NCI-H526 treated with DMSO at 0.1 percent for 48 hours (cell line): ENCODE measurements around the gene CRYAA.
"Not testable (repeated sequence)": the region's sequence is repeated elsewhere in the genome, so short reads cannot be mapped to it uniquely, and the experiment has no call there.

Experiments
- DNase-seq: peaks from one replicate; lab custom pipeline; 2025; lab: John Stamatoyannopoulos, UW

Gene CRYAA

DNA sequence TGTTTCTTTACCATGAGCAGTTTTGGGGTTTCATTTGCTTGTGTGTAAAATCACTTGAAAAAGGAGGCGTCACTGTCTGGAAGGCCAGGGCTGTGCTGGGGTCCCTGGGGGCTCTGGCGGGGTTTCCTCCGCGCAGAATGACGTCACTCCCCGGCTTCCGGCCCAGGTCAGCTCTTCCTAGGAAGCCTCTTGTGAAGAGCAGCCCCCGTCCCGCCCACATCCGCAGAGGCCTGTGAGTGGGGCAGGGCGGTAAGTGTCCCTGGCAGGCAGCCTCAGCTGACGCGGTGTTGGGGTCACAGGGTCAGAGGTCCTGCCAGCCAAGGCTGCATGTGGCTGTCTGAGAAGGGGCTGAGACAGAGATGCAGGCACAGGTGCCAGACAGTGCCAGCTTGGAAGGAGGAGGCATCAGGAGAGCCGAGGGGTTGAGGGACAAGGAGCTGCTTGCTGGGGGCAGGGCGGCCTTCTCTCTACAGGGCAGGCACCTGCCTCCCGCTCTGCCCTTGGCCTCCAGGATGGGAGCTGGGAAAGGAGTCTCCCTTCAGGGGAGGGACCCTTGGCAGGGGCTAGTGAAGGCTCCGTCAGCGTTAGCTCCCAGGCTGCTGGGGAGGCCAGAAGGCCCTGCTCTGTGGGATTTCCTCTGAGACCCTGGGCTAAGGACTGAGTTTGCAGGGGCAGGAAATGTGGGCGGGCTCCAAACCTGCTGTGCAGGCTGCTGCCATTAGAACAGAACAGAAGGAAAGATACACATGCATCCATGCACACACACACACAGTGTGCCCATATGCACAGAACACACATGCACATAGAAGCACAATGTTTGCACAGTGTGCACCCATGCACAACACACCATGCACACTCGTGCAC, 8.5 kb downstream of the CRYAA start:
- not testable (repeated sequence) for DNase-seq

DNA sequence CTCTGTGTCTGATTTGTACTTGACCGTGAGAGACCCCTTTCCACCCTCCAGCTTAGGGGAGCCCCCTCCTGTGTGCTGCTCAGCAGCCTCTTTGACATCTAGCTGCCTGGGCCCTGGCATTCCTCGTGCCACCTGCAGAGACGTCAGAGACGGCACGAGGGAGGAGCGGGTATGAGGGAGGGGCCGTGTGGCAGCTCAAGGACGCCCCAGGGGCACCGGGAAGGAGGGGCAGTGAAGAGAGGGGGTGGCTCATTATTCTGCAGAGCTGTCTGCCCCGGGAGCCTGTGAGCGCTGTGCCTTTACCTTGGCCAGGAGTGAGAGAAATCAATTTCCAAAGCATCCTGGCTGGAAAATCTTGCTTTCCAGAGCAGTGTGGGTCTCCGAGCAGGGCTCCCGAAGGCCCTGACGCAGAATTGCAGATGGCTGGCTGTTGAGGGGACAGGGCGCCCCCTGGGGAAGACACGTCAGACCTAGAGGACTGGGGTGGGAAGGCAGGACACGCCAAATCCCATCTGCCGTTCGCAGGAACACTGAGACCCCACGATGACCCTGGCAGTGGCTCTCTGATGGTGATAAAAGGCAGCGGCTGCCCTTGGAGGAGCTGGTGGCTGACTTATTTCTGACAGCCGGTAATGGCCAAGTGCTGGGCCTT, 9.5 kb downstream of the CRYAA start:
- not testable (repeated sequence) for DNase-seq

DNA sequence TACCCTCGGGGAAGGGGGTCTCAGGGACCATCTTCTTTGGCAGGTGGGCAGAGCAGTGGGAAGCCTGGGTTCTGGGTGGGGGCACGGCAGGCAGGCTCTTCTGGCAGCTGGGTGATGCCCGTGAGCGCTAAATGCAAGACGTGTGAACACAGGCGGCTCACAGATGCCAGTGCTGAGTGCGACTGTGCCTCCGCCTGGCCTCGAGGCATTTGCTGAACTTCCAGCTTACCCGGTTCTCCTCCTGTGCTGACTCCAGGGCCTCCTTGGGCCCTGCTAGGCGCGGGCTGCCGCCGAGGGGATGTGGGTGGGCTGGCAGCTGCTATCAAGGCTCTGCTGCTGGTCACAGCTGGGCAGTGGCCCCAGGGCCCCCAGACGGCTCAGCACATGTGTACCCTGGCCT, 12.2 kb downstream of the CRYAA start:
- DNase-seq, result not testable (repeated sequence)

DNA sequence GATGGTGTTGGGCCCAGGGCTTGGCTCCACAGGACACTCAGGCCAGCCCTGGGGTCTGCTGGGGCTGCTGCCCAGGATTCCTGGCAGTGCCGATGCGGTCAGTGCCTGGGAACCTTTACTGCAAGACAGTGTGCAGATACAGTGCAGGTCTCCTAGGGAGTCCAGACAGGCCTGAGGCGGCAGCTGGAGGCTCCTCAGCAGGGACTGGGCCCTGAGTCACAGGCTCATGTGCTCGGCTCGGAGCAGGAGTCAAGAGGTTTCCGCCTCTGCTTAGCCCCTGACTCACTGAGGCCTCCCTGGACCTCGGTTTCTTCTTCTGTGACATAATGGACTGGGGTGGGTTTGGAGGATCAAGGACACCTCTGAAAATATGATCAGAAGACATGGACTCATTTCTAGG, 18.5 kb downstream of the CRYAA start:
- not testable (repeated sequence) for DNase-seq

DNA sequence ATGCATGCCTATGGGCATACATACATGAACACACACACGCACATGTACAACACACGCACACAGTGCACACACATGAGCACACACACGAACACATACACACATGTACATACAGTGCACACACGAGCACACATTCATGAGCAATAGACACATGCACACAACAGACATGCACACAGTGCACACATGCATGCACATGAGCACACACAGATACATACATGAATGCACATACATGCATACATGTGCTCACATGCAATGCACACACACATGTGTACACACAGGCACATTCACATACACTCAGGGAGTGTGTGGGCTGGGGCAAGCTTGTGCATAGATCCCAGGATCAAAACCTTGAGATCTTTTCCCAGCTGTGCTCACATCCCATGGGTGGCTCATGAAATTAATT, 18.9 kb downstream of the CRYAA start:
- DNase-seq, result no peak

DNA sequence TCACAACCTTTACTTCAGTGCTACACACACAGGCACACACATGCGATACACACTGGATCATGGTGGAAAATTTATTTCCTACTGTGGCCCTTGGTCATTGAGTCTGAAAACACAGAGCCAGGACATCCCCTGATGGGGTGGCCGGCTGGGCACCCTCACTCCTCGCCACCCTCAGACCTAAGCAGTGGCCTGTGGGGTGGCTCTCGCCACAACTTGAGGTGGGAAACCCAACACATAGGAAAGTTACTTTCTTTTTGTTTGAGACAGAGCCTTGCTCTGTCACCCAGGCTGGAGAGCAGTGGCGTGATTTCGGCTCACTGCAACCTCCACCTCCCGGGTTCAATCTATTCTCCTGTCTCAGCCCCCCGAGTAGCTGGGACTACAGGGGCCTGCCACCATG, 19.4 kb downstream of the CRYAA start:
- DNase-seq, result no peak

DNA sequence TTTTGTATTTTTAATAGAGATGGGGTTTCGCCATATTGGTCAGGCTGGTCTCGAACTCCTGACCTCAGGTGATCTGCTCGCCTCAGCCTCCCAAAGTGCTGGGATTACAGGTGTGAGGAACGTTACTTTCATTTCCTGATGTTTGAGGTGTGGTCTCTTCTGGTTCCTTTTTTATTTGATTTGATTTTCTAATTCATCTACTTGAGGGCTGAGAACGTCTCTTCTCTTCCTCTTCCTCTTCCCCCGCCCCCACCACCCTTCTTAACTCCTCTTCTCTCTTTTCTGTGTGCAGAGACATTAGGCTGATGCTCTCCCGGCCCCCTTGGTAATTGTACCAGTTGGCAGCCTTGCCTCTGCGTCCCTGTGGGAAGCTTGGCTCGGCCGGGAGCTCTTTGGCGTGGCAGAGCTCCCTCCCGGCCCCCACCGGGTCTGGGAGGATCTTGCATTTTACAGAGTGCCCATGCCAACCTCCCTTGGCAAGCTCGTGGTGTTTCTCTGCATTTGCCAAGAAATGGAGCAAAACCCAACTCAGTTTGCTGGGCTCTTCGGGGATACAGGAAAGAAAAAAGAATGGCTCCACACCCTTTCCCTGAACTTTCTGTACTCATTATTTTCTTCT, 19.9 kb downstream of the CRYAA start:
- no peak for DNase-seq

DNA sequence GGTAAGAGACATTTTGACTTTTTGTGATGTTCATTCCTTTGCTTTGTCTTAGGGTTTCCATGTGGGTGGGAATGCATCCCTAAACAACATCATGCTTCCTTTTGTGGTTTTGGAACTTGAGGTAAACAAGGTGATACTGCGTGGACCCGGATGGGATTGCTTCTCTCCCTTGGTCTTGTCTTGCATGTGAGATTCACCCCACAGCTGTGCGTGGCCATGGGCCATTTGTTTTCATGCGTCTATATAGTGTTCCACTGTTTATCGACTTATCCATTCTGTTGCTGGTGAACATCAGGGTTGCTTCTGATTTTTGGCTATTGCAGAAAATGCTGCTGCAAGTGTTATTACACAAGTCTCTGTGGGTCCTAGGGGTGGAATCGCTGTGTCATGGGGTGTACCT, 21.1 kb downstream of the CRYAA start:
- no peak for DNase-seq

DNA sequence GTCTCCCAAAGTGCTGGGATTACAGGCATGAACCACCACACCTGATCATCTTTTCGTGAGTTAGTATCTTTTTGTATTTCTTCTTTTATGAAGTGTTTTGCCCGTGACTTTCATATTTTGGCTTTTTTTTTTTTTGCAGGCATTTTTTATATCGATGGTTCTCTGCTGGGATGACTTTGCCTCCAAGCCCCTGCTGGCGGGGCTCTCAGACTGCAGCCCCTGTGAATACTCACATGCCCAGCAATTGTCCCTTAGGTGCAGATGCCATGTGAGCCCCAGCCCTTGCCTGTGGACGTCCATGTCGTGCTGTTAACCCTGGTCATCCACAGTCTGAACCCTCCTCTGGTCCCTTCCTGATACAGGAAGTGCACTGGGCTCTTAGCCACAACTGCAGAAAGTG, 21.7 kb downstream of the CRYAA start:
- DNase-seq, result no peak

DNA sequence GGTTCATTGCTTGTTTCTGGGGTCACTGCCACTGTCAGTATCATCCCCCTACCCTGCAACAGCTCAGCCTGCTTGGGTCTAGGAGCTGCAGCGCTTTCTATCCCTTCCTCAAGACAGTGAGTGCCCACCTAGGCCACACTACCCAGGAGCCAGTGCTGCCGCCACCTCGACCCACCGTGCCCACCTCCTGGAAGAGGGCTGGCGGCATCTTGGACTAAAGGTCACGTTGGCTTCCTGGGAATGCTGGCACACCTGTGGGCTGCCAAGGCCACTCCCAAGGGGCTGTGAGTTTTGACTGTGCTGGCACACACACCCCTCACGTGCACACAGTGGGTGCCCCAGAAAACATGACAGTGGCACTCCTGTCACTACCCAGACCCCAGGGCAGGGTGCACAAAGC, 22.1 kb downstream of the CRYAA start:
- DNase-seq, result no peak

DNA sequence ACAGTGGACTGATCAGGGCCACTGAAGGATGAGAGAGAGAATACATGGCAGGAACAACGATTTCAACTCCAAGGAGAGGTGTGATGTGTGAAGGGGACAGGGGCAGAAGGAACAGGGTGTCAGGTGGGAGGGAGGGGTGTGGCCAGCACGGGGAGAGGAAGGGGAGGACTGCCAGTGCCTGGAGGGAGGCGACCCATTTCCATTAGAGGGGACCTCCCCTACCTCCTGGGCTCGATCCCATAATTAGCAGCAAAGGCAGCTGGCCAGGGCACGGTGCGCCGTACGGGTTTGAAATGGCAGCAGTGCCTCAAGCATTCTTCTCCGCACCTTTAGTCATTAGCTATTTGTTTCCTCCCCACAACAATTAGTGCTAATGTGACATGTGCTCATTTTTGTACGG, 22.7 kb downstream of the CRYAA start:
- no peak for DNase-seq

DNA sequence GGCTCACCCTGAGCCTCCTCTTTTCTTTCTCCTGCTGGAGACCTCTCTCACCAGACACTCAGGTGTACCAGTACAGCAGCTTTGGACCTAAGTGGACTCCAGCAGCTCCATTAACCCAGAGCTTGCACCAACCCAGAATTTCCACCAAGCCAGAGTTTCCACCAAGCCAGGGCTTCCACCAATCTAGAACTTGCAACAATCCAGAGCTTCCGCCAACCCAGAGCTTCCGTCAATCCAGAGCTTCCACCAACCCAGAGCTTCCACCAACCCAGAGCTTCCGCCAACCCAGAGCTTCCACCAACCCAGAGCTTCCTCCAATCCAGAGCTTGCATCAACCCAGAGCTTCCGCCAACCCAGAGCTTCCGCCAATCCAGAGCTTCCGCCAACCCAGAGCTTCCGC, 23.2 kb downstream of the CRYAA start:
- no peak for DNase-seq

DNA sequence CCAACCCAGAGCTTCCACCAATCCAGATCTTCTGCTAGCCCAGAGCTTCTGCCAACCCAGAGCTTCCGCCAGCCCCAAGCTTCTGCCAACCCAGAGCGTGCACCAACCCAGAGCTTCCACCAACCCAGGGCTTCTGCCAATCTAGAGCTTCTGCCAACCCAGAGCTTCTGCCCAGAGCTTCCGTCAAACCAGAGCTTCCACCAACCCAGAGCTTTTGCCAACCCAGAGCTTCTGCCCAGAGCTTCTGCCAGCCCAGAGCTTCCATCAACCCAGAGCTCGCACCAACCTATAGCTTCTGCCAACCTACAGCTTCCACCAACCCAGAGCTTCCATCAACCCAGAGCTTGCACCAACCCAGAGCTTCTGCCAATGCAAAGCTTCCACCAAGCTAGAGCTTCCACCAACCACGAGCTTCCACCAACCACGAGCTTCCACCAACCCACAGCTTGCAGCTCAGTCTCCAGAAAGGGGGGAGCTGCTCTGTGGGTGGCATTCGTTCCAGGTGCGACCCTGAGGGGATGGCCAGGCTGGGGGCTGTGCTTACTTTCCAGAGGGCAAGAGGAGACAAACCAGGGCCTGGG, 23.8 kb downstream of the CRYAA start:
- no peak for DNase-seq

DNA sequence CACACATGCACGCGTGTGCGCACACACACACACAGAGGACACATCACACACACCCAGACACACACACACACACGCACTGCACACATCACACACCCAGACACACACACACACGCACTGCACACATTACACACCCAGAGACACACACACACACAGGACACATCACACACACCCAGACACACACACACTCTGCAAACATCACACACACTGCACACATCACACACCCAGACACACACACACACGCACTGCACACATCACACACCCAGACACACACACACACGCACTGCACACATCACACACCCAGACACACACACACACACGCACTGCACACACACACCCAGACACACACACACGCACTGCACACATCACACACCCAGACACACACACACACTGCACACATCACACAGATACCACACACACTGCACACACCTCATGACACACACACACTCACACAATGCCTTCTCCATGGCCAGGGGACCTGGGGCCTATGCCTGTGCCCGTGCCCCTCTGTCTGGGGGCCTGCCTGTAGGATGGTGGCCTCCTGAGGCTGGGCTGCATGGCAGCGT, 24.4 kb downstream of the CRYAA start:
- no peak for DNase-seq

DNA sequence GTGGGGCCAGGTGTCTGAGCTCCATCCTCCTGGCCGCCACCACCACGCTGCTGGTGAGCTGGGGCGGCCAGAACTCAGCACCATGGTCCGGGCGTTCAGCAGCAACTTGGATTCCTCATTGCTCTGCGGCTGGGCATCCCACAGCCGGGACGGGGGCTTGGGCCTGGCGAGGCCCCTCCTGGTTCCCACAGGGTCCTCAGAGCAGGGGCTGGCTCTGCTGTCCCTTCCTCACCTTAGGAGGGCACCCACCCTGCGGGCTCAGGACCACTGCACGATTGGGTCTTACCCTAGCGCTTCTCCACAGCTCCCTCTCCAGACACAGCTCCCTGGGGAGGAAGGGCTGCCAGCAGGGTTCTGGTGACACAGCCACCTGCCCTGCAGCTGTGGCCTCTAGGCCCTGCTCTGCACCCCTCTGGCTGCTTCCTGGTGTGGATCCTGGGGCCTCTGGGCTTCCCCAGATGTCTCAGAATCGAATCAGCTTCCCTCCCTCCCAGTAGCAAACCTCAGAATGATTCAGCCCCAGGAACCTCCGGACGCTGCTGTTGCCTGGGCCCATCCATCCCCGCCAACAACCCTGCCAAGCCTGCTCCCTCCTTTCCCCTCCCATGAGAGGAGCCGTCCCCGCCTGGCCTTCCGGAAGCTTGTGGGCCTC, 25.0 kb downstream of the CRYAA start:
- no peak for DNase-seq

DNA sequence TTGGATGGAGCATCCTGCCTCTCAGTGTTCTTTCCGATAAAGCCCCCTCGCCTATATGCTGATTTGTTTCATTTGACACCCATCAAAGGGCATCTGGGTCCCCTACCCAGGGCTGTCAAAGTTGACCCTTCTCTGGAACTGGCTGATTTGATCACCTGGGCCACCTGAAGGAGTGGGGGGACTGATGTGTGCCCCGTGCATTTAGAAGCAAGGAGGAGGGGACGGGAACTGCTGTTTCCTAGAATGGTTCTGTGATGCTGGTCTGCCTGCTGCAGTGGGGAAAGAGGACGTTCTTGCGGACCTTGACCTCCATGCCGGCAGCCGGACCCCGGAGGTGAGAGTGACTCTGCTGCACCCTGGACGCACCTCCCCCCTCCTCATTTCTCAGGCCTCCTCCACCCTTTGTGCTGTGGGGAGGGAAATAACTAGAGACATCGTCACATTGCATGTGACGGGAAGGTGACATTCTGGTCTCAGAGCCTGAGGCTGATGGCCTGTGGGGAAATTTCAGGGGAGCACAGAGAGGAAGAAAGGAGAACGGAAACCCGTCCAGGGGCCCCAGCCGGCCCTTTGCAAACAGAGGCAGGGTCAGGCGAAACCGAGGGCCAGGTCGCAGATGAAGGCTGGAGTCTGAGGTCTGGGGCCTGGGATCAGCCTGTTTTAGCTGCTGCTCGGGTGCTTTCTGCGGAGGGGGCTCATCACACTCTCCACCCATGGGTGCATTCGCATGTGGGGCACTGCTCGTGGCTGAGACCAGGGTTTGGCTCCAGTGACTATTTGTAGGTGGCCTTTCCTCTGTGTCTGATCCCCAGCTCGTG, 25.7 kb downstream of the CRYAA start:
- DNase-seq, result no peak

DNA sequence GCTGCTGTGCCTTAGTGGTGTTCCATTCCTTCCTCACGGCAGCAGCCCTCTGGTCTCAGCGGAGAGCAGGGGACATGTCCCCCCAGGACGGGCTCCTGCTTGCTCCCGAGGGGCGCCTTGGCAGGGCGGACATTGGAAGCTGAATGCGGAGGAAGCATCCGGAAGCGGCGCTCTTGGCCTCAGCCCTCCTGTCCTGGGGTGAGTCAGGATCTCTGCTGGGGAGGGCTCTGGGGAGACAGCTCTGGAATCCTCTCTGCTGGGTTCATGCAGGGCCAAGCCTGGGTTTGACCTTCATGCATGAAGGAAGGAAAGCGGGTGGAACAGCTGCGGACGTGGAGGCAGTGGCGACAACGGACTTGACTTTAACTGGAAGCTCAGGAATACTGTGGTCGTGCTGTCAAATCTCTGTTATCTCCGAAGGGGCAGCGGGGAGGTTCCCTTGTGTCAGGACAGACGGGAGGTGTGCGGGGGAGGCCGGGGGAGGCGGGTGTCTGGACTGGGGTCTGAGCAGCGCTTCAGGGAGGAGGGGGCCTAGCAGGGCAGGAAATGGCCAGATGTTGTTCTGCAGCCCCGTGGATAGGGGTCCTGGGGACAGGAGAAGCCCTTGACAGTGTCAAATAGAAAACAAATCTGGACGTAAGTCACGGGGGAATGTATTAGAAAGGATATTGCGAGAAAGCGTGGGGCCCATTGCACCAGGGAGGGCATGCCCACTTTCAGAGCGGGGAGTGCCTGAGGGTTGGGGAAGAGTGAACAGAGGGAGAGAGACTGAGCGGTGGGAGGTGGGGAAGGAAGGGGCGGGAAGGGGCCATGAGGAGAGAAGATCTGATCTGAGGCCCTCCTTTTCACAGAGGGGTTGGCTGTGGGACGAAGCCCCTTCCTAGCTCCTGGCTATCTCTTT, 26.6 kb downstream of the CRYAA start:
- DNase-seq, result no peak

DNA sequence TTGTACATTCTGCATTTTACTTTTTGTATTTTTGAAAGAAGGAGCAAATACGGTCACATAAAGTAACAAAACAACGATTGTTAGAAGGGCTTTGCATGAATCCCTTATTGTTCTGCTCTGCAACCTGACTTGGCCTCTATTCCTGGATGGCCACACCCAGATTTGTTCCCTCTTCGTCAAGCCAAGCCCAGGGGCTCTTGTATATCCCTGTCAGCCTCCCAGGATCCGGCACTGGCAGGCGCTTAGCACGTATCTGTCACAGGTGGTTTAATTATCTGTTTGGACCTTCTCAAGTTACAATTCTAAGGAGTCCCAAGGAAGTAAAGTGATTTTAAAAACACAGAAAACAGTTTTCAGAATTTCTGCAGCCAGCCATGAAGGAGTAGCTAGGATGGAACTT, 28.0 kb downstream of the CRYAA start:
- peak; percentile 54 for DNase-seq

DNA sequence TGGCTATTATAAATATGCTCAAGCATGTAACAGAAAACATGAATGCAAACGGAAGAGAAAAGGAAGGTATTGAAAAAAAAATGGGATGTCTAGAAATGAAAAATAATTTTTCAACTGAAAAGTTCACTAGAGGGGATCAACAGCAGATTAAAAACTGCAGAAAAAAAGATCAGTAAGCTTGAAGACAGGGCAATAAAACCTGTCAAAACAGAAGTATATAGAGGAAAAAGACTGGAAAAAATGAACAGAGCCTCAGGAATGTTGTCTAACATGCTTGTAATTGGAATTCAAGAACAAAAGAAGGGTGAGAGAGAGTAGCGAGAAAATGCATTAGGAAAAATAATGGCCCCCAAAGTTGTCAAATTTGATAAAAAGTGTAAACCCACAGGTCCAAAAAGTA, 29.6 kb downstream of the CRYAA start:
- no peak for DNase-seq

DNA sequence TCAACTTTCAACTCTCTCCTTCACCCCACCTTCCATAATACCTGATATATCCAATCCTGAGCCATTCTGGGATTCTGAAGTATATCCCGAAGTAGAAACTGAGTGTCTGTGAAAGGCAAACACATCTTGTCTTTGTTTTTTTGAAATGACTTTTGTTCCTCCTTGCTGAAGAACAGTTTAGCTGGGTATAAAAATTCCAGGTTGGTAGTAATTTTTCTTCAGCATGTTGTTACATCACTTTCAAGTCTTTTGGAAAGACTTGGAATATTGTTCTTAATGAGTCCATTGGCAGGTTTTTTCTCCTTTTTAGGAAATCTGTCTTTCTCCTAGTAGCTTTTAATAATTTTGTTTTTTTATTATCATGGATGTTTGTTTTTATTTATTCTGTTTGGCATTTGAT, 32.7 kb downstream of the CRYAA start:
- no peak for DNase-seq
